ENCODE measurements around the gene NSD1. TPM values are rescaled to one million over a fixed set of nuclear protein-coding genes. Genes with fewer than 3 reads are reported as not detected.
A peak's percentile ranks its signal among the peaks of the same experiment; 100 is the strongest.

NSD1 gene
- total RNA-seq, 1 experiment from 2014 or later = 62.2 TPM

DNA sequence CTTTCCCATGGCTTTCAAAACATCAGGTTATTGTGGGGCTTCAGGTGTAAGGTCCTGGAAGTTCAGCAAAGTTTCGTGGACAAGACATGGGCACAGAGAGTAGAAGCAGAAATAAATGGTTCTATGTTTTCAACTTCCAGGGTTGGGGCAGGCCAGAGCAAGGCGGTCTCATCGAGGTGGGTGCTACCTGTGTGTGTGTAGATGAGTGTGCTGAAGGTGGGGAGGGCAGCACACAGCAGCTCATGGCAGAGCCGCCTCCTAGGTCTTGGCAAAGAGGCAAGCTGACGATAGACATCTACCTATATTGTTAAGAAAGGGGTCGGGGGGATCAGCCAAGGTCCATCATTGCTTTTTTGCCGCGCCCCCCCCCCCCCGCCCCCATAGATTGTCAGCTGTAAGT, 166.1 kb downstream of the NSD1 start:
- peaks cover 11% of the 10 kb centered on the region for H3K79me2 ChIP-seq (ENCODE audit: low read depth)
- no peak overlapping the region for H2AFZ ChIP-seq
- ChIA-PET POLR2A (ENCODE audit: unreplicated experiment) (interaction anchor here (1.0 kb wide), 1 partner anchor 106 kb away, joined by 7 read pairs; no protein-coding TSS in a partner anchor), CTCF (no interaction called here)
- H3K27ac ChIP-seq = no peak overlapping the region
- no peak for DNase-seq
- H3K4me2 ChIP-seq = no peak overlapping the region
- H3K4me1 ChIP-seq (replicated peaks; ENCODE audit: insufficient read depth) = peaks cover 33% of the 10 kb centered on the region
- intact Hi-C loops (cut with micrococcal nuclease; ENCODE audit: unreplicated experiment) = loop anchor here (2.0 to 5.0 kb wide), 4 partner anchors 162 to 652 kb away; partner anchors contain the start of genes DDX41 and TSPAN17
- H3K9me2 ChIP-seq (ENCODE audit: insufficient read depth) = no peaks in the 10 kb centered on the region
- peaks cover 25% of the 10 kb centered on the region for H4K20me1 ChIP-seq (ENCODE audit: insufficient read depth)
- BruUV-seq (replicated peaks) = no TSS peak
- H3F3A ChIP-seq (ENCODE audit: insufficient read depth, low read depth) = peaks cover 33% of the 10 kb centered on the region
- no peaks in the 10 kb centered on the region for H3K27me3 ChIP-seq (ENCODE audit: insufficient read depth, low read depth)
- H3K36me3 ChIP-seq (ENCODE audit: low read depth) = no peaks in the 10 kb centered on the region; the same call in 1 of the 2 replicates
- TF ChIP-seq EZH2 (IDR thresholded peaks at IDR 0.05; ENCODE audit: low read depth) = no peak
- no peaks in the 10 kb centered on the region for H3K9me3 ChIP-seq (ENCODE audit: insufficient read depth, low read depth)
- no peak overlapping the region for H3K4me3 ChIP-seq

DNA sequence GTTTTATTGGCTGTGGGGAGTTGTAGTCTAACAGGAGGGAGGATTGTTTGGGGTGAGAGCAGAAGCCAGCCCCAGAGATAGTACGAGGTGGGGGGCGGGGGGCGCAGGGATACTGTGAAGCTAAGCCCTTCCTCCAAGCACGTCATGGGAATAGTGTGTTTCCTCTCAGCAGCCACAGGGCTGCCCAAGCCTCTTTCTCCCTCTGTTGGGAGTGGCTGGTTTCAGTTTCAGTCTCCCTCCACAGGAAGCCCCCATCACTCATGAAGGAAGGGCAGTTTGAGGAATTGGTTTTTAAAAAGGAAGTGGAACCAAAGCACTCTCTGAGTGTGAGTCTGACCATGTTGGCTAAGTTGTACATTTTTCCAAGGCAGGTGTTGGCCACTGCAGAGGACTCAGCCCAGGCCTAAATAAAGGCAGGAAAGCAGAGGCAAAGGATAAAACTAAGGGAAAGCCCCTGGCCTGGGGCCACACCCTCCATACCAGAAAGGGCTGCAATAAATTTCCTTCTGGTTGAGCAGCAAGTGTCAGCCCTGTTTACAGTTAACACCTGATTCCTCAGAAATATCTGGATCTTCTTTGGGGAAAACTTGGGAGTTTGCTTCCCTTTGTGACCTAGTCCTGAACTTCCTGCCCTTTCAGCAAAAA, 166.8 kb downstream of the NSD1 start:
- H3F3A ChIP-seq (ENCODE audit: insufficient read depth, low read depth) = peaks cover 39% of the 10 kb centered on the region
- no peaks in the 10 kb centered on the region; the same call in 1 of the 2 replicates for H3K36me3 ChIP-seq (ENCODE audit: low read depth)
- H3K4me3 ChIP-seq = no peak overlapping the region
- ChIA-PET POLR2A (ENCODE audit: unreplicated experiment) (no interaction called here), CTCF (no interaction called here)
- intact Hi-C loops (cut with micrococcal nuclease; ENCODE audit: unreplicated experiment) = loop anchor here (2.0 to 5.0 kb wide), 4 partner anchors 163 to 653 kb away; partner anchors contain the start of genes DDX41 and TSPAN17
- no peak for DNase-seq
- peak overlapping the region; percentile 35; the same call in 1 of the 2 replicates for H3K4me2 ChIP-seq
- H3K4me1 ChIP-seq (replicated peaks; ENCODE audit: insufficient read depth) = peaks cover 39% of the 10 kb centered on the region
- BruUV-seq (replicated peaks) = no TSS peak
- peak overlapping the region; percentile 55 for H3K27ac ChIP-seq
- no peaks in the 10 kb centered on the region for H3K27me3 ChIP-seq (ENCODE audit: insufficient read depth, low read depth)
- no peaks in the 10 kb centered on the region for H3K9me2 ChIP-seq (ENCODE audit: insufficient read depth)
- H3K79me2 ChIP-seq (ENCODE audit: low read depth) = peaks cover 17% of the 10 kb centered on the region
- H3K9me3 ChIP-seq (ENCODE audit: insufficient read depth, low read depth) = no peaks in the 10 kb centered on the region
- peaks cover 30% of the 10 kb centered on the region for H4K20me1 ChIP-seq (ENCODE audit: insufficient read depth)
- TF ChIP-seq, protein P1, sequence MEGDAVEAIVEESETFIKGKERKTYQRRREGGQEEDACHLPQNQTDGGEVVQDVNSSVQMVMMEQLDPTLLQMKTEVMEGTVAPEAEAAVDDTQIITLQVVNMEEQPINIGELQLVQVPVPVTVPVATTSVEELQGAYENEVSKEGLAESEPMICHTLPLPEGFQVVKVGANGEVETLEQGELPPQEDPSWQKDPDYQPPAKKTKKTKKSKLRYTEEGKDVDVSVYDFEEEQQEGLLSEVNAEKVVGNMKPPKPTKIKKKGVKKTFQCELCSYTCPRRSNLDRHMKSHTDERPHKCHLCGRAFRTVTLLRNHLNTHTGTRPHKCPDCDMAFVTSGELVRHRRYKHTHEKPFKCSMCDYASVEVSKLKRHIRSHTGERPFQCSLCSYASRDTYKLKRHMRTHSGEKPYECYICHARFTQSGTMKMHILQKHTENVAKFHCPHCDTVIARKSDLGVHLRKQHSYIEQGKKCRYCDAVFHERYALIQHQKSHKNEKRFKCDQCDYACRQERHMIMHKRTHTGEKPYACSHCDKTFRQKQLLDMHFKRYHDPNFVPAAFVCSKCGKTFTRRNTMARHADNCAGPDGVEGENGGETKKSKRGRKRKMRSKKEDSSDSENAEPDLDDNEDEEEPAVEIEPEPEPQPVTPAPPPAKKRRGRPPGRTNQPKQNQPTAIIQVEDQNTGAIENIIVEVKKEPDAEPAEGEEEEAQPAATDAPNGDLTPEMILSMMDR (conservative IDR thresholded peaks at IDR 0.05) = no peak
- no peak for TF ChIP-seq EZH2 (IDR thresholded peaks at IDR 0.05; ENCODE audit: low read depth)
- H2AFZ ChIP-seq = no peak overlapping the region

DNA sequence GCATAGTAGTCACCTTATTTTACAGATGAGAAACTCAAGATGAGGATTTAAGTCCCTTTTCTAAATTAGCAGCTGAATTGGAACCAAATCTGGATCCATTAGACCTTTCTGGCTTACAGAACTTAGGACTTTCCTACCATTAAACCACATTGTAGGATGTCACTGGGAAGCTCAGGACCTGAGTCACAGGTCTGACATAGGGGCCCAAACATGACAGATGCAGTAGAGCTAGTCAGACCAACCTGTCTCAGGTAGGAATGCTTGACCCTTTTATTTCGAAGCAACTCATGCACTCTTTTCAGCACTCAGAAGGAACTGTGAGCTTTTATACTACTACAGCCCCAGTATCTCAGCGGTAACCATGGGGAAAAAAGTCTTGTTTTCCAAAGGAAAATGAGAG, 167.4 kb downstream of the NSD1 start:
- intact Hi-C loops (cut with micrococcal nuclease; ENCODE audit: unreplicated experiment) = loop anchor here (2.0 to 5.0 kb wide), 4 partner anchors 164 to 654 kb away; partner anchors contain the start of genes DDX41 and TSPAN17
- peak overlapping the region; percentile 55 for H3K27ac ChIP-seq
- peaks cover 23% of the 10 kb centered on the region for H3K79me2 ChIP-seq (ENCODE audit: low read depth)
- peaks cover 40% of the 10 kb centered on the region for H3K4me1 ChIP-seq (replicated peaks; ENCODE audit: insufficient read depth)
- H3K36me3 ChIP-seq (ENCODE audit: low read depth) = no peaks in the 10 kb centered on the region; the same call in 1 of the 2 replicates
- peak in 1 of 2 experiments; percentile 48 for DNase-seq
- TF ChIP-seq, protein P1 (conservative IDR thresholded peaks at IDR 0.05) = no peak
- TF ChIP-seq EZH2 (IDR thresholded peaks at IDR 0.05; ENCODE audit: low read depth) = no peak
- no peaks in the 10 kb centered on the region for H3K9me3 ChIP-seq (ENCODE audit: insufficient read depth, low read depth)
- H2AFZ ChIP-seq = no peak overlapping the region
- no peak overlapping the region for H3K4me3 ChIP-seq
- H3F3A ChIP-seq (ENCODE audit: insufficient read depth, low read depth) = peaks cover 45% of the 10 kb centered on the region
- peak overlapping the region; percentile 35 for H3K4me2 ChIP-seq
- H3K9me2 ChIP-seq (ENCODE audit: insufficient read depth) = no peaks in the 10 kb centered on the region
- CTCF ChIA-PET = interaction anchor here (0.6 kb wide), 1 partner anchor 145 kb away, joined by 3 read pairs; no protein-coding TSS in a partner anchor
- BruUV-seq (replicated peaks) = no TSS peak
- POLR2A ChIA-PET (ENCODE audit: unreplicated experiment) = no interaction called here
- no peaks in the 10 kb centered on the region for H3K27me3 ChIP-seq (ENCODE audit: insufficient read depth, low read depth)
- H4K20me1 ChIP-seq (ENCODE audit: insufficient read depth) = peaks cover 30% of the 10 kb centered on the region
